Stimulated activated CD8-positive, alpha-beta memory T cell treated with anti-CD3 and anti-CD28 coated beads, Interleukin-12 subunit alpha, Interleukin-12 subunit beta, amount 100 ng/mL, for 24 hours (primary cell): Measurements from ENCODE around the gene MYF5.

Experiments used
- DNase-seq: peaks from one replicate; pipeline ENCODE4 v3.0.0-alpha.2; 2020; ENCODE audit errors: extremely low read depth

MYF5 gene

DNA sequence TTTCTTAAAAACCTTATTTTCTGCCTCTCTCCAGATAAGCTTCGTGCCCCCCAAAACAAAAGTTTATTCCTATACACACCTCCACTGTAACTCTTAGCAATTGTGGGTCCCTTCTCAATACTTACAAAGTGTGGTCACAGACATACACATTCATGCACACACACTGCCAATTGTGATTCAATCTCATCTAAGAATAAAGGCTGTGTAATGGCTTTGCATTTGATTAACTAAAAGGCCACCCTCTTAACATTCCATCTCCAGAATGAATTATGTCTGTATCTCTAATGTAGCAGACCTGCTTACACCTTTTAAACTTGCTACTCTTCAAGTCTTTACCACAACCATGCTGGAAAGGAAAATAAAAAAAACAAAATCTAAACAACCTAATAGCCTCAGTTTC is 49.5 kb downstream of the MYF5 start:
- DNase-seq = no peak

DNA sequence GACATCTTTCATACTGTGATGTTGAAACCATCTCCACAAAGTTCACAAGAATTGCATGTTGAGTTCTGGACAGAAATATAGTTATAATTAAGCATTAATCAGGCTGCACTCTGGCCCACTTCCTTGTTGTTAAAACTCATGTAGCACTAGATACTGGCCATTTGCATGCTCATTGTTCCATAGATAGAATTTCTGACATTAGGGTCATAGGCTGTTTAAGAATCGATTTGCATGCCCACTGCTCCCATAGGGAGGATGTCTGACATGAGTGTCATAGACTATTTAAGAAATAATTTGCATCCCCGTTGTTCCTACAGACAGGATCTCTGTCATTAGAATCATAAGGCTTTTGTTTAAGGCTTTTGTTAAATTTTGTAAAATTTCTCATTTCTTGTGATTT is 50.2 kb downstream of the MYF5 start:
- DNase-seq = no peak
